HEK293 (cell line): ENCODE data around the gene UTP14A.

ENCODE experiments used
- CTCF ChIA-PET: fragments of 350-600 bp; formaldehyde crosslinking; extraction: SDS; loops from one replicate; lab custom pipeline; 2021; ENCODE audit warnings: antibody characterized with exemption; lab: Yijun Ruan, JAX
- POLR2A ChIA-PET: fragments of 300-600 bp; formaldehyde crosslinking; extraction: SDS; loops from one replicate; lab custom pipeline; 2020; ENCODE audit warnings: antibody characterized with exemption, inconsistent platforms; lab: Yijun Ruan, JAX
- H3K27ac ChIP-seq: fragments of 200-500 bp; sonication (Bioruptor generic); 2 replicates; pipeline ENCODE4 v1.5.1; 2014; ENCODE audit warnings: low read depth, low read length, control low read depth, inconsistent platforms; ENCODE audit errors: extremely low read depth
- H3K36me3 ChIP-seq, 2 experiments: fragments of 200-500 bp in 1 of 2; sonication (Bioruptor generic) in 1 of 2; 1 replicate in 1 of 2; 2 replicates in 1 of 2; pipeline ENCODE4 v1.5.1; 2014 to 2017; ENCODE audit warnings: inconsistent platforms in 2 of 2, low read length in 2 of 2; ENCODE audit not compliant: control insufficient read depth in 2 of 2, insufficient read depth in 1 of 2
- H3K4me1 ChIP-seq: fragments of 200-500 bp; sonication (Bioruptor generic); 2 replicates; pipeline ENCODE4 v1.5.1; 2014; ENCODE audit warnings: mild to moderate bottlenecking, low read length, inconsistent platforms; ENCODE audit not compliant: control insufficient read depth, insufficient read depth
- H3K4me3 ChIP-seq: 2 replicates; pipeline ENCODE4 v1.5.1; 2011; ENCODE audit warnings: low read depth, mild to moderate bottlenecking, control low read depth, low read length, moderate library complexity
- H3K9me3 ChIP-seq: fragments of 200-500 bp; sonication (Bioruptor generic); 2 replicates; pipeline ENCODE4 v1.5.1; 2014; ENCODE audit warnings: low read depth, low read length, inconsistent platforms; ENCODE audit not compliant: control insufficient read depth, insufficient read depth
- FEZF1 ChIP-seq: fragments of 450-650 bp; formaldehyde crosslinking; IDR thresholded peaks from 2 replicates; pipeline ENCODE4 v1.5.1; 2016; ENCODE audit warnings: missing biosample characterization, missing genetic modification characterization
- HOXA7 ChIP-seq: sonication (generic); formaldehyde crosslinking; IDR thresholded peaks from 2 replicates; pipeline ENCODE4 v1.8.1; 2022; ENCODE audit warnings: missing genetic modification reagents, borderline replicate concordance
- SCRT1 ChIP-seq: fragments of 450-650 bp; formaldehyde crosslinking; IDR thresholded peaks from 2 replicates; pipeline ENCODE4 v1.5.1; 2016; ENCODE audit warnings: missing biosample characterization, missing genetic modification characterization, borderline replicate concordance
- ZBTB21 ChIP-seq: fragments of 450-650 bp; formaldehyde crosslinking; IDR thresholded peaks from 2 replicates; pipeline ENCODE4 v1.5.1; 2017; ENCODE audit warnings: missing biosample characterization, missing genetic modification characterization
- ZFP41 ChIP-seq: fragments of 450-650 bp; formaldehyde crosslinking; IDR thresholded peaks from 2 replicates; pipeline ENCODE4 v1.5.1; 2016; ENCODE audit warnings: missing biosample characterization, missing genetic modification characterization, borderline replicate concordance
- ZNF23 ChIP-seq: fragments of 450-650 bp; formaldehyde crosslinking; IDR thresholded peaks from 2 replicates; pipeline ENCODE4 v1.5.1; 2016; ENCODE audit warnings: missing biosample characterization, missing genetic modification characterization, borderline replicate concordance
- ZNF510 ChIP-seq: fragments of 450-650 bp; formaldehyde crosslinking; IDR thresholded peaks from 2 replicates; pipeline ENCODE4 v1.5.1; 2018; ENCODE audit warnings: mild to moderate bottlenecking, missing genetic modification characterization, missing biosample characterization; ENCODE audit not compliant: insufficient replicate concordance
- ZNF521 ChIP-seq: fragments of 450-650 bp; formaldehyde crosslinking; IDR thresholded peaks from 2 replicates; pipeline ENCODE4 v1.5.1; 2017; ENCODE audit warnings: missing biosample characterization, mild to moderate bottlenecking, missing genetic modification characterization
- ZNF549 ChIP-seq: fragments of 450-650 bp; IDR thresholded peaks from 2 replicates; pipeline ENCODE4 v1.5.1; 2018; ENCODE audit warnings: missing biosample characterization, missing genetic modification characterization, mild to moderate bottlenecking, inconsistent platforms, moderate library complexity
- ZNF776 ChIP-seq: fragments of 450-650 bp; formaldehyde crosslinking; IDR thresholded peaks from 2 replicates; pipeline ENCODE4 v1.5.0; 2017; ENCODE audit warnings: missing biosample characterization, missing genetic modification characterization, borderline replicate concordance
- ZNF843 ChIP-seq: fragments of 450-650 bp; formaldehyde crosslinking; IDR thresholded peaks from 2 replicates; pipeline ENCODE4 v1.5.1; 2016; ENCODE audit warnings: missing biosample characterization, missing genetic modification characterization
- TF ChIP-seq, protein P1 (sequence below): fragments of 450-650 bp; formaldehyde crosslinking; IDR thresholded peaks from 2 replicates; pipeline ENCODE4 v1.5.1; 2016; ENCODE audit warnings: missing biosample characterization, missing genetic modification characterization
- TF ChIP-seq, protein P2 (sequence below): IDR thresholded peaks from 2 replicates; pipeline ENCODE4 v1.6.1; 2011; ENCODE audit warnings: mild to moderate bottlenecking, low read depth, low read length, borderline replicate concordance
- TF ChIP-seq, protein P3 (sequence below): fragments of 450-650 bp; formaldehyde crosslinking; IDR thresholded peaks from 2 replicates; pipeline ENCODE4 v1.5.1; 2017; ENCODE audit warnings: missing biosample characterization, missing genetic modification characterization
- TF ChIP-seq, protein P4 (sequence below): fragments of 450-650 bp; formaldehyde crosslinking; conservative IDR thresholded peaks from 2 replicates; pipeline ENCODE4 v1.5.1; 2016; ENCODE audit warnings: low read depth, missing biosample characterization, missing genetic modification characterization
- TF ChIP-seq, protein P5 (sequence below): fragments of 450-650 bp; formaldehyde crosslinking; IDR thresholded peaks from 2 replicates; pipeline ENCODE4 v1.5.1; 2016; ENCODE audit warnings: missing biosample characterization, missing genetic modification characterization
- TF ChIP-seq, protein P6 (sequence below): fragments of 450-650 bp; formaldehyde crosslinking; IDR thresholded peaks from 2 replicates; pipeline ENCODE4 v1.5.1; 2016; ENCODE audit warnings: missing biosample characterization, missing genetic modification characterization
- TF ChIP-seq, protein P7 (sequence below): fragments of 450-650 bp; formaldehyde crosslinking; IDR thresholded peaks from 2 replicates; pipeline ENCODE4; 2016; ENCODE audit warnings: missing biosample characterization, missing genetic modification characterization
- TF ChIP-seq, protein P8 (sequence below): fragments of 450-650 bp; formaldehyde crosslinking; IDR thresholded peaks from 2 replicates; pipeline ENCODE4 v1.5.1; 2017; ENCODE audit warnings: missing biosample characterization, missing genetic modification characterization

The UTP14A gene

DNA sequence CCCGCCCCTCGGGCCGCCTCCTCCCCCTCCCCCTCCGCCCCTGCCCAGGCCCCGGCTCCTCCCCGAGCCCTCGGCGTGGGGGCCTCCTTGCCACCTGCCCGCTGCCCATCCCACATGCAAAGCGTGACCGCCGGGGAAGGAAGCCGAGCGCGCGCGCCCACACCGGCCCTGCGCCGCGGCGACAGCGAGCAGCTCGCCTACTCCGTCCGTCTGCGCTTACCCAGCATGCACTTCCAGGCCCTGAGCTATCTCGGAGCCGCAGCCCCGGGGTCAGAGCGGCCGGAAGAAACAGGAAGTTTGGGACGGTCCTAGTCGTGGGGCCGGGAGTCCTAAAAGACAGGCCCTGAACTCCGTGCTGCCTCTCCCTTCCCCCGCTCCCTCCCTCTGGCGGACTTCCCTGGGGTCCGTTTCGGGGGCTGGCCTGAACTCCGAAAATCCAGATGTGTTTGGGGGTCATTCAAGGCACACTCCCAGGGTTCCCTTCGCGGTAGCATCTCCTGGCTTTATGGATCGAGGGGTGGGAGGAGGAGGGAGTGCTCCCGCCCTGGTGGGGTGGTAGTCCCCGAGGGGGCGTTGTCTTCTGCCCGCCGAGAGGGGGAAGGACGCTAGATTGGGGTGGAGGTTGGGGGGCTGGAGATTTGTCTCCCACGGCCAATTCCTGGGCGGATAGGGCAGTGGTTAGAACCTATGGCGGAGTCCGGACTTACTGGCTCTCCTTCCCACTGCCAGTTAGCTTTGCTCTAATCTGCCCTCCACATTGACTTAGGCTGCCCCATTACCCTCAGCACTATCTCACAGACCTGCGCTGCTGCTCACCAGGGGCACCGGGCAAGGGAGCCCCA, 51.5 kb downstream of the UTP14A start:
- no peaks in the 10 kb centered on the region for H3K36me3 ChIP-seq
- peak overlapping the region; percentile 26 for H3K4me3 ChIP-seq
- ChIA-PET CTCF (interaction anchor here (1.0 kb wide), 2 partner anchors 32 to 81 kb away, joined by 3 read pairs; no protein-coding TSS in a partner anchor), POLR2A (interaction anchor here (1.2 to 2.0 kb wide), 4 partner anchors 9 to 25 kb away, joined by 3 to 18 read pairs (median 8); partner anchors contain the start of gene BCORL1)
- H3K9me3 ChIP-seq: no peaks in the 10 kb centered on the region
- H3K4me1 ChIP-seq: peaks cover 3% of the 10 kb centered on the region; the same call in 1 of the 2 replicates
- peak overlapping the region; percentile 59; the same call in 1 of the 2 replicates for H3K27ac ChIP-seq
- no peak for TF ChIP-seq ZBTB21 (tag by site-specific recombination)
- TF ChIP-seq, protein P1, sequence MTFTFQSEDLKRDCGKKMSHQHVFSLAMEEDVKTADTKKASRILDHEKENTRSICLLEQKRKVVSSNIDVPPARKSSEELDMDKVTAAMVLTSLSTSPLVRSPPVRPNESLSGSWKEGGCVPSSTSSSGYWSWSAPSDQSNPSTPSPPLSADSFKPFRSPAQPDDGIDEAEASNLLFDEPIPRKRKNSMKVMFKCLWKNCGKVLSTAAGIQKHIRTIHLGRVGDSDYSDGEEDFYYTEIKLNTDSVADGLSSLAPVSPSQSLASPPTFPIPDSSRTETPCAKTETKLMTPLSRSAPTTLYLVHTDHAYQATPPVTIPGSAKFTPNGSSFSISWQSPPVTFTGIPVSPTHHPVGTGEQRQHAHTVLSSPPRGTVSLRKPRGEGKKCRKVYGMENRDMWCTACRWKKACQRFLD: no peak
- TF ChIP-seq, protein P2, sequence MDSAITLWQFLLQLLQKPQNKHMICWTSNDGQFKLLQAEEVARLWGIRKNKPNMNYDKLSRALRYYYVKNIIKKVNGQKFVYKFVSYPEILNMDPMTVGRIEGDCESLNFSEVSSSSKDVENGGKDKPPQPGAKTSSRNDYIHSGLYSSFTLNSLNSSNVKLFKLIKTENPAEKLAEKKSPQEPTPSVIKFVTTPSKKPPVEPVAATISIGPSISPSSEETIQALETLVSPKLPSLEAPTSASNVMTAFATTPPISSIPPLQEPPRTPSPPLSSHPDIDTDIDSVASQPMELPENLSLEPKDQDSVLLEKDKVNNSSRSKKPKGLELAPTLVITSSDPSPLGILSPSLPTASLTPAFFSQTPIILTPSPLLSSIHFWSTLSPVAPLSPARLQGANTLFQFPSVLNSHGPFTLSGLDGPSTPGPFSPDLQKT: no peak
- TF ChIP-seq ZNF549 (tag by site-specific recombination): no peak
- TF ChIP-seq ZFP41 (tag by site-specific recombination): no peak
- no peak for TF ChIP-seq ZNF23 (tag by site-specific recombination)
- TF ChIP-seq ZNF521: no peak
- TF ChIP-seq, protein P3, sequence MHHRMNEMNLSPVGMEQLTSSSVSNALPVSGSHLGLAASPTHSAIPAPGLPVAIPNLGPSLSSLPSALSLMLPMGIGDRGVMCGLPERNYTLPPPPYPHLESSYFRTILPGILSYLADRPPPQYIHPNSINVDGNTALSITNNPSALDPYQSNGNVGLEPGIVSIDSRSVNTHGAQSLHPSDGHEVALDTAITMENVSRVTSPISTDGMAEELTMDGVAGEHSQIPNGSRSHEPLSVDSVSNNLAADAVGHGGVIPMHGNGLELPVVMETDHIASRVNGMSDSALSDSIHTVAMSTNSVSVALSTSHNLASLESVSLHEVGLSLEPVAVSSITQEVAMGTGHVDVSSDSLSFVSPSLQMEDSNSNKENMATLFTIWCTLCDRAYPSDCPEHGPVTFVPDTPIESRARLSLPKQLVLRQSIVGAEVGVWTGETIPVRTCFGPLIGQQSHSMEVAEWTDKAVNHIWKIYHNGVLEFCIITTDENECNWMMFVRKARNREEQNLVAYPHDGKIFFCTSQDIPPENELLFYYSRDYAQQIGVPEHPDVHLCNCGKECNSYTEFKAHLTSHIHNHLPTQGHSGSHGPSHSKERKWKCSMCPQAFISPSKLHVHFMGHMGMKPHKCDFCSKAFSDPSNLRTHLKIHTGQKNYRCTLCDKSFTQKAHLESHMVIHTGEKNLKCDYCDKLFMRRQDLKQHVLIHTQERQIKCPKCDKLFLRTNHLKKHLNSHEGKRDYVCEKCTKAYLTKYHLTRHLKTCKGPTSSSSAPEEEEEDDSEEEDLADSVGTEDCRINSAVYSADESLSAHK (tag by site-specific recombination): no peak
- TF ChIP-seq ZNF510: no peak
- no peak for TF ChIP-seq FEZF1 (tag by site-specific recombination)
- TF ChIP-seq, protein P4, sequence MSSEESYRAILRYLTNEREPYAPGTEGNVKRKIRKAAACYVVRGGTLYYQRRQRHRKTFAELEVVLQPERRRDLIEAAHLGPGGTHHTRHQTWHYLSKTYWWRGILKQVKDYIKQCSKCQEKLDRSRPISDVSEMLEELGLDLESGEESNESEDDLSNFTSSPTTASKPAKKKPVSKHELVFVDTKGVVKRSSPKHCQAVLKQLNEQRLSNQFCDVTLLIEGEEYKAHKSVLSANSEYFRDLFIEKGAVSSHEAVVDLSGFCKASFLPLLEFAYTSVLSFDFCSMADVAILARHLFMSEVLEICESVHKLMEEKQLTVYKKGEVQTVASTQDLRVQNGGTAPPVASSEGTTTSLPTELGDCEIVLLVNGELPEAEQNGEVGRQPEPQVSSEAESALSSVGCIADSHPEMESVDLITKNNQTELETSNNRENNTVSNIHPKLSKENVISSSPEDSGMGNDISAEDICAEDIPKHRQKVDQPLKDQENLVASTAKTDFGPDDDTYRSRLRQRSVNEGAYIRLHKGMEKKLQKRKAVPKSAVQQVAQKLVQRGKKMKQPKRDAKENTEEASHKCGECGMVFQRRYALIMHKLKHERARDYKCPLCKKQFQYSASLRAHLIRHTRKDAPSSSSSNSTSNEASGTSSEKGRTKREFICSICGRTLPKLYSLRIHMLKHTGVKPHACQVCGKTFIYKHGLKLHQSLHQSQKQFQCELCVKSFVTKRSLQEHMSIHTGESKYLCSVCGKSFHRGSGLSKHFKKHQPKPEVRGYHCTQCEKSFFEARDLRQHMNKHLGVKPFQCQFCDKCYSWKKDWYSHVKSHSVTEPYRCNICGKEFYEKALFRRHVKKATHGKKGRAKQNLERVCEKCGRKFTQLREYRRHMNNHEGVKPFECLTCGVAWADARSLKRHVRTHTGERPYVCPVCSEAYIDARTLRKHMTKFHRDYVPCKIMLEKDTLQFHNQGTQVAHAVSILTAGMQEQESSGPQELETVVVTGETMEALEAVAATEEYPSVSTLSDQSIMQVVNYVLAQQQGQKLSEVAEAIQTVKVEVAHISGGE (tag by site-specific recombination): peak; percentile 37
- TF ChIP-seq, protein P5, sequence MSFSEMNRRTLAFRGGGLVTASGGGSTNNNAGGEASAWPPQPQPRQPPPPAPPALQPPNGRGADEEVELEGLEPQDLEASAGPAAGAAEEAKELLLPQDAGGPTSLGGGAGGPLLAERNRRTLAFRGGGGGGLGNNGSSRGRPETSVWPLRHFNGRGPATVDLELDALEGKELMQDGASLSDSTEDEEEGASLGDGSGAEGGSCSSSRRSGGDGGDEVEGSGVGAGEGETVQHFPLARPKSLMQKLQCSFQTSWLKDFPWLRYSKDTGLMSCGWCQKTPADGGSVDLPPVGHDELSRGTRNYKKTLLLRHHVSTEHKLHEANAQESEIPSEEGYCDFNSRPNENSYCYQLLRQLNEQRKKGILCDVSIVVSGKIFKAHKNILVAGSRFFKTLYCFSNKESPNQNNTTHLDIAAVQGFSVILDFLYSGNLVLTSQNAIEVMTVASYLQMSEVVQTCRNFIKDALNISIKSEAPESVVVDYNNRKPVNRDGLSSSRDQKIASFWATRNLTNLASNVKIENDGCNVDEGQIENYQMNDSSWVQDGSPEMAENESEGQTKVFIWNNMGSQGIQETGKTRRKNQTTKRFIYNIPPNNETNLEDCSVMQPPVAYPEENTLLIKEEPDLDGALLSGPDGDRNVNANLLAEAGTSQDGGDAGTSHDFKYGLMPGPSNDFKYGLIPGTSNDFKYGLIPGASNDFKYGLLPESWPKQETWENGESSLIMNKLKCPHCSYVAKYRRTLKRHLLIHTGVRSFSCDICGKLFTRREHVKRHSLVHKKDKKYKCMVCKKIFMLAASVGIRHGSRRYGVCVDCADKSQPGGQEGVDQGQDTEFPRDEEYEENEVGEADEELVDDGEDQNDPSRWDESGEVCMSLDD: no peak
- TF ChIP-seq, protein P6, sequence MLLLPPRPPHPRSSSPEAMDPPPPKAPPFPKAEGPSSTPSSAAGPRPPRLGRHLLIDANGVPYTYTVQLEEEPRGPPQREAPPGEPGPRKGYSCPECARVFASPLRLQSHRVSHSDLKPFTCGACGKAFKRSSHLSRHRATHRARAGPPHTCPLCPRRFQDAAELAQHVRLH (tag by site-specific recombination): no peak
- TF ChIP-seq, protein P7, sequence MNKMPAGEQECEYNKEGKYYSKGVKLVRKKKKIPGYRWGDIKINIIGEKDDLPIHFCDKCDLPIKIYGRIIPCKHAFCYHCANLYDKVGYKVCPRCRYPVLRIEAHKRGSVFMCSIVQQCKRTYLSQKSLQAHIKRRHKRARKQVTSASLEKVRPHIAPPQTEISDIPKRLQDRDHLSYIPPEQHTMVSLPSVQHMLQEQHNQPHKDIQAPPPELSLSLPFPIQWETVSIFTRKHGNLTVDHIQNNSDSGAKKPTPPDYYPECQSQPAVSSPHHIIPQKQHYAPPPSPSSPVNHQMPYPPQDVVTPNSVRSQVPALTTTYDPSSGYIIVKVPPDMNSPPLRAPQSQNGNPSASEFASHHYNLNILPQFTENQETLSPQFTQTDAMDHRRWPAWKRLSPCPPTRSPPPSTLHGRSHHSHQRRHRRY (tag by site-specific recombination): no peak
- TF ChIP-seq ZNF843 (tag by site-specific recombination): peak; percentile 45; the same call in 1 of the 2 replicates
- no peak for TF ChIP-seq SCRT1 (tag by site-specific recombination)
- TF ChIP-seq, protein P8, sequence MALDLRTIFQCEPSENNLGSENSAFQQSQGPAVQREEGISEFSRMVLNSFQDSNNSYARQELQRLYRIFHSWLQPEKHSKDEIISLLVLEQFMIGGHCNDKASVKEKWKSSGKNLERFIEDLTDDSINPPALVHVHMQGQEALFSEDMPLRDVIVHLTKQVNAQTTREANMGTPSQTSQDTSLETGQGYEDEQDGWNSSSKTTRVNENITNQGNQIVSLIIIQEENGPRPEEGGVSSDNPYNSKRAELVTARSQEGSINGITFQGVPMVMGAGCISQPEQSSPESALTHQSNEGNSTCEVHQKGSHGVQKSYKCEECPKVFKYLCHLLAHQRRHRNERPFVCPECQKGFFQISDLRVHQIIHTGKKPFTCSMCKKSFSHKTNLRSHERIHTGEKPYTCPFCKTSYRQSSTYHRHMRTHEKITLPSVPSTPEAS (tag by site-specific recombination): no peak
- no peak for TF ChIP-seq ZNF776 (tag by site-specific recombination)
- no peak for TF ChIP-seq HOXA7 (CRISPR knock-in tag)
